Measurements from ENCODE around the gene IL1RAP. TPM values are rescaled to one million over a fixed set of nuclear protein-coding genes. Genes with fewer than 3 reads are reported as not detected.
"Not testable (repeated sequence)": the region's sequence is repeated elsewhere in the genome, so short reads cannot be mapped to it uniquely, and the experiment has no call there.

The IL1RAP gene
- total RNA-seq, 1 donor from 2014 or later, result 4.4 TPM

DNA sequence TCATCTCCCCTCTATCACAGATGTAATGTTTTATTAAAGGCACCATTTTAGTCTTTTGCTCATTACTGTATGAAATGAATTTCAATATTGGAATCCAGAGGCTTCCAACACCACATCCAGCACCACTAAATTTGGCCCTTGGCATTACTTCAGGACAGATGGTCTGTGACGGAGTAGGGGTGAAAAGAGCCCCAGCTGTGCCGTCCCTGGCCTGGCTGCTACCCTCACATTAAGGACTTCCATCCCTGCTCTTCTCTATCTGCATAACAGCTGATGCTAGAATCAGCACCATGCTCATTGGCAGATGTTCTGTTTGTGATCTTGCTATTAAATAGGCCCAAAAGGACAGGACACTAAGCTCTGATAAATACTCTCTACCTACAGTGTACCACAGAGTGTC lies 152.9 kb downstream of the IL1RAP start:
- no peak overlapping the region for H3K4me3 Mint-ChIP-seq
- no peak for DNase-seq (ENCODE audit: low read depth, low spot score)
- H3K27me3 Mint-ChIP-seq (ENCODE audit: low read depth), result no peaks in the 10 kb centered on the region
- no peaks in the 10 kb centered on the region for H3K4me1 Mint-ChIP-seq
- TF ChIP-seq, protein P1, sequence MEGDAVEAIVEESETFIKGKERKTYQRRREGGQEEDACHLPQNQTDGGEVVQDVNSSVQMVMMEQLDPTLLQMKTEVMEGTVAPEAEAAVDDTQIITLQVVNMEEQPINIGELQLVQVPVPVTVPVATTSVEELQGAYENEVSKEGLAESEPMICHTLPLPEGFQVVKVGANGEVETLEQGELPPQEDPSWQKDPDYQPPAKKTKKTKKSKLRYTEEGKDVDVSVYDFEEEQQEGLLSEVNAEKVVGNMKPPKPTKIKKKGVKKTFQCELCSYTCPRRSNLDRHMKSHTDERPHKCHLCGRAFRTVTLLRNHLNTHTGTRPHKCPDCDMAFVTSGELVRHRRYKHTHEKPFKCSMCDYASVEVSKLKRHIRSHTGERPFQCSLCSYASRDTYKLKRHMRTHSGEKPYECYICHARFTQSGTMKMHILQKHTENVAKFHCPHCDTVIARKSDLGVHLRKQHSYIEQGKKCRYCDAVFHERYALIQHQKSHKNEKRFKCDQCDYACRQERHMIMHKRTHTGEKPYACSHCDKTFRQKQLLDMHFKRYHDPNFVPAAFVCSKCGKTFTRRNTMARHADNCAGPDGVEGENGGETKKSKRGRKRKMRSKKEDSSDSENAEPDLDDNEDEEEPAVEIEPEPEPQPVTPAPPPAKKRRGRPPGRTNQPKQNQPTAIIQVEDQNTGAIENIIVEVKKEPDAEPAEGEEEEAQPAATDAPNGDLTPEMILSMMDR (conservative IDR thresholded peaks at IDR 0.05), result no peak
- no peaks in the 10 kb centered on the region for H3K9me3 Mint-ChIP-seq
- no peak overlapping the region for H3K27ac Mint-ChIP-seq (ENCODE audit: unreplicated experiment)
- no peaks in the 10 kb centered on the region for H3K36me3 Mint-ChIP-seq (ENCODE audit: low read depth)

DNA sequence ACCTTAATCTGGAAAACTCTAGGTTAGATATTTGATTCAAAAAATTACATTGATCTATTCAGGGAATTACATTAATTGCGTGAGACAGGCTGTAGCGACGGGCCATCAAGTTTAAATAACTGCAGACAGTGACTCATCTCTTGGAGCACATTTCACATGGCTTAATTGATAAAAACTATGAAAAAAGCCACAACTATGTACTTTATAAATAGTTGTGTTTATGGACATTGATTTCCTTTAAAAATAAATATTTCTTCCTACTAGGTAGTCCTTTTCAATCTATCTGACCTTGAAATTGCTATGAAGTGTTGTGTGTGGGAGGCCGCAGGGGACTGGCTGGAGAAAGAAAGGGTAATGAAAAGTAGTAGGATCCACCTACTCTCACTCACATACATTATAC lies 157.8 kb downstream of the IL1RAP start:
- Mint-ChIP-seq H3K27ac (ENCODE audit: unreplicated experiment) (no peak overlapping the region), H3K9me3 (no peaks in the 10 kb centered on the region), H3K4me1 (peaks cover 3% of the 10 kb centered on the region), H3K27me3 (ENCODE audit: low read depth) (no peaks in the 10 kb centered on the region), H3K36me3 (ENCODE audit: low read depth) (no peaks in the 10 kb centered on the region), H3K4me3 (no peak overlapping the region)
- TF ChIP-seq, protein P1 (conservative IDR thresholded peaks at IDR 0.05), result no peak
- DNase-seq (ENCODE audit: low read depth, low spot score), result no peak

DNA sequence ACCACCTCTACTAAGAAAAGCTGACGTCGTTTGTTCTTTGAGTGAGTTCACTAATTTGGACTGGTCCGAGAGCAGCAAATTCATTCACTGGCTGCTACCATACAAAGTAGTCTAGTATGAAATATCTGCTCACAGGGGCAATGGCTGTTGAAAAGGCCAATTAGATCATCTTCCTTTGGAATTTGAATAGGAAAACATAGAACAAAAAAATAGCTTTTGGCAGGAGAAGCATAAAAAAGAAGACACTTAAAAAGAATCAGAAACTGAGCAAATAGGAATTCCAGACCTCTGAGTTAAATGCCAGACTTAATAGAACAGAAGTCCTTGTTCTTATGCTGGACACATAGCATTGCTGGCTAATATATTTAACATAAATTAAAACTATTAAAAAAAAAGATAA lies 159.3 kb downstream of the IL1RAP start:
- no peak for DNase-seq (ENCODE audit: low read depth, low spot score)
- peaks cover under 1% of the 10 kb centered on the region for H3K36me3 Mint-ChIP-seq (ENCODE audit: low read depth)
- no peak overlapping the region for H3K4me3 Mint-ChIP-seq

DNA sequence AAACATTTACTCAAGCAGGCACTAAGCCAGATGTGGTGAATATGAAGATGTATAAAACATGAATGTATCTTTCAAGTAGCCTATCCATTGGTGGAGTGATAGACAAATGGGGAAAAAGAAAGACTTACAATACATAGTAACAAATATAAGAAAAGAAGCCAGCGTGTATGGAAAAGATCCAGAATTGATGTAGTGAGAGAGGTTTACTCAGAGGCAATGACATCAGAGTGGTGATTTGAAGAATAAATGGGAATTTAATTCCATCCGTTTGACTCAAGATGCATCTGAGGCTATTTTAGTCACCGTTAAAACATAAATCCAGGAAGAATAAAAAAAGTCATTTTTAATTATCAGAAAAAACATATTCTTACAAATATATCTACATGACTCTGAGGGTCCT lies 162.6 kb downstream of the IL1RAP start:
- peaks cover 3% of the 10 kb centered on the region for H3K36me3 Mint-ChIP-seq (ENCODE audit: low read depth)
- H3K4me1 Mint-ChIP-seq, result peaks cover 3% of the 10 kb centered on the region
- DNase-seq (ENCODE audit: low read depth, low spot score), result no peak
- H3K9me3 Mint-ChIP-seq, result peaks cover 4% of the 10 kb centered on the region
- no peak overlapping the region for H3K27ac Mint-ChIP-seq (ENCODE audit: unreplicated experiment)
- H3K27me3 Mint-ChIP-seq (ENCODE audit: low read depth), result no peaks in the 10 kb centered on the region
- H3K4me3 Mint-ChIP-seq, result no peak overlapping the region
- TF ChIP-seq, protein P1 (conservative IDR thresholded peaks at IDR 0.05), result no peak

More for the DNA sequence above, 159.3 kb downstream of the IL1RAP start:
- TF ChIP-seq, protein P1 (conservative IDR thresholded peaks at IDR 0.05), result no peak
- Mint-ChIP-seq H3K4me1 (peaks cover 3% of the 10 kb centered on the region), H3K27me3 (ENCODE audit: low read depth) (no peaks in the 10 kb centered on the region), H3K9me3 (peaks cover 2% of the 10 kb centered on the region), H3K27ac (ENCODE audit: unreplicated experiment) (no peak overlapping the region)

DNA sequence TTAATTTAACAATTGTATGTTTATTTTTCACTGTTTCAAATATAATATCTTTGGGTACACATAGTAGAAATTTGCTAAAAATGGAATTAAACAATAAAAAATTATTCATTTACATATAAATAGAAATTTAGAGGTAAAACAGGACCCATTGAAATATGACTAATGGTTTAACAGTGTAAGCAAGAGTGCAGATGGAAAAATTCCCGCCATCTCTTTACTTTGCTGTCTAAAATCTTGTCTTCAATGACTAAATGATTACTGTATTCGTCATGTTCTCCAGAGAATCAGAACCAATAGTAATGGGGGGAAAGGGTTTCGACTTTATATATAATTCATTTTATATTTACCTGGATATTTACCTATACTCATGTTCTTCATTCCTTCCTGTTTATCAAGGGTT lies 163.1 kb downstream of the IL1RAP start:
- no peak overlapping the region for H3K27ac Mint-ChIP-seq (ENCODE audit: unreplicated experiment)
- no peak for DNase-seq (ENCODE audit: low read depth, low spot score)
- H3K4me1 Mint-ChIP-seq, result peaks cover 3% of the 10 kb centered on the region
- TF ChIP-seq, protein P1 (conservative IDR thresholded peaks at IDR 0.05), result no peak
- no peaks in the 10 kb centered on the region for H3K27me3 Mint-ChIP-seq (ENCODE audit: low read depth)
- no peak overlapping the region for H3K4me3 Mint-ChIP-seq
- peaks cover 3% of the 10 kb centered on the region for H3K36me3 Mint-ChIP-seq (ENCODE audit: low read depth)
- H3K9me3 Mint-ChIP-seq, result peaks cover 4% of the 10 kb centered on the region

DNA sequence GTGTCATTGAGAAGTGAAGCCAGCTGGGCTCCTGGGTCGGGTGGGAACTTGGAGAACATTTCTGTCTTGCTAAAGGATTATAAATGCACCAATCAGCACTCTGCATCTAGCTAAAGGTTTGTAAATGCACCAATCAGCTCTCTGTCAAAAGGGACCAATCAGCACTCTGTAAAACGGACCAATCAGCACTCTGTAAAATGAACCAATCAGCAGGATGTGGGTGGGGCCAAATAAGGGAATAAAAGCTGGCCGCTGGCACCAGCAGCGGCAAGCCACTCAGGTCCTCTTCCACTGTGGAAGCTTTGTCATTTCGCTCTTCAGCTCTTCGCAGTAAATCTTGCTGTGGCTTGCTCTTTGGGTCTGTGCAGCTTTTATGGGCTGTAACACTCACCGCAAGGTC lies 164.0 kb downstream of the IL1RAP start:
- H3K36me3 Mint-ChIP-seq (ENCODE audit: low read depth); H3K27ac Mint-ChIP-seq (ENCODE audit: unreplicated experiment); DNase-seq (ENCODE audit: low read depth, low spot score); H3K4me3 Mint-ChIP-seq; H3K27me3 Mint-ChIP-seq (ENCODE audit: low read depth); H3K4me1 Mint-ChIP-seq; H3K9me3 Mint-ChIP-seq: not testable (repeated sequence)
